IMR-90 (cell line): Measurements from ENCODE around the gene CHTF8.

Source experiments
- CEBPB ChIP-seq: IDR thresholded peaks from 2 replicates; pipeline ENCODE4 v1.6.1; 2012; ENCODE audit warnings: low read depth, low read length, improper control_type of control experiment
- CHD1 ChIP-seq: IDR thresholded peaks from 2 replicates; pipeline ENCODE4 v1.6.1; 2012; ENCODE audit warnings: low read depth, low read length, improper control_type of control experiment
- CTCF ChIP-seq: conservative IDR thresholded peaks from 2 replicates; pipeline ENCODE4 v1.5.1; 2012; ENCODE audit warnings: mild to moderate bottlenecking, low read depth, low read length, improper control_type of control experiment
- FOS ChIP-seq: fragments of 150-350 bp; IDR thresholded peaks from 2 replicates; pipeline ENCODE4 v1.6.1; 2016; ENCODE audit warnings: low read depth, low read length
- MXI1 ChIP-seq: IDR thresholded peaks from 2 replicates; pipeline ENCODE4 v1.6.1; 2012; ENCODE audit warnings: low read depth, mild to moderate bottlenecking, low read length, moderate library complexity, borderline replicate concordance
- NFE2L2 ChIP-seq: fragments of 150-350 bp; IDR thresholded peaks from 2 replicates; pipeline ENCODE4 v1.6.1; 2016; ENCODE audit warnings: low read depth, mild to moderate bottlenecking, low read length
- POLR2A ChIP-seq: IDR thresholded peaks from 2 replicates; pipeline ENCODE4 v1.6.1; 2012; ENCODE audit warnings: mild to moderate bottlenecking, low read depth, low read length
- RAD21 ChIP-seq: IDR thresholded peaks from 2 replicates; pipeline ENCODE4 v1.6.1; 2012; ENCODE audit warnings: low read length, improper control_type of control experiment
- RCOR1 ChIP-seq: IDR thresholded peaks from 2 replicates; pipeline ENCODE4 v1.6.1; 2012; ENCODE audit warnings: mild to moderate bottlenecking, low read length, improper control_type of control experiment; ENCODE audit not compliant: insufficient replicate concordance
- RFX5 ChIP-seq: IDR thresholded peaks from 2 replicates; pipeline ENCODE4 v1.8.0; 2012; ENCODE audit warnings: low read depth, mild to moderate bottlenecking, low read length, moderate library complexity
- SMC3 ChIP-seq: fragments of 150-350 bp; IDR thresholded peaks from 2 replicates; pipeline ENCODE4 v1.6.1; 2016; ENCODE audit warnings: low read depth, mild to moderate bottlenecking, antibody characterized with exemption, low read length, moderate library complexity
- USF2 ChIP-seq: fragments of 150-350 bp; IDR thresholded peaks from 2 replicates; pipeline ENCODE4 v1.6.1; 2017; ENCODE audit warnings: mild to moderate bottlenecking, antibody characterized with exemption, low read length, low read depth

- TF ChIP-seq CTCF (no peak), CEBPB (no peak), USF2 (no peak), POLR2A (no peak), SMC3 (no peak), RCOR1 (no peak), MXI1 (no peak), FOS (no peak), RAD21 (no peak), RFX5 (no peak), NFE2L2 (no peak), CHD1 (no peak)
Observed at GRCh38 chr16:69180011-69180338, 47.6 kb upstream of the CHTF8 start.
